Activated CD4-positive, alpha-beta memory T cell treated with anti-CD3 and anti-CD28 coated beads for 36 hours (primary cell): ENCODE data around the gene ARF6. TPM values are rescaled to one million over a fixed set of nuclear protein-coding genes. Genes with fewer than 3 reads are reported as not detected.
"Not testable (repeated sequence)": the region's sequence is repeated elsewhere in the genome, so short reads cannot be mapped to it uniquely, and the experiment has no call there.

Experiments
- CTCF ChIA-PET: fragments of 350-600 bp; sonication (Branson Sonifier 250); formaldehyde crosslinking; loops from one replicate; lab custom pipeline; 2021; ENCODE audit warnings: antibody characterized with exemption, inconsistent platforms; lab: Charles Lee
- POLR2A ChIA-PET: fragments of 350-600 bp; sonication (Branson Sonifier 250); formaldehyde crosslinking; loops from one replicate; lab custom pipeline; 2021; ENCODE audit warnings: antibody characterized with exemption; lab: Charles Lee
- DNase-seq: peaks from one replicate; pipeline ENCODE4 v3.0.0-alpha.2; 2020
- H3K27ac Mint-ChIP-seq: one replicate; pipeline ENCODE4 v1.8.0; 2021; ENCODE audit warnings: mixed read lengths
- H3K27me3 Mint-ChIP-seq: one replicate; pipeline ENCODE4 v1.8.0; 2021; ENCODE audit warnings: mixed read lengths
- H3K36me3 Mint-ChIP-seq: one replicate; pipeline ENCODE4 v1.8.0; 2021; ENCODE audit warnings: mixed read lengths
- H3K4me1 Mint-ChIP-seq: one replicate; pipeline ENCODE4 v1.8.0; 2021; ENCODE audit warnings: low read depth, mixed read lengths
- H3K4me3 Mint-ChIP-seq: one replicate; pipeline ENCODE4 v1.8.0; 2021; ENCODE audit warnings: mild to moderate bottlenecking, mixed read lengths
- H3K9me3 Mint-ChIP-seq: one replicate; pipeline ENCODE4 v1.8.0; 2021; ENCODE audit warnings: mixed read lengths
- intact Hi-C: fragments of 100-400 bp; cut with micrococcal nuclease; formaldehyde crosslinking; loops from one replicate; pipeline ENCODE4 v1.15.1; 2023
- total RNA-seq, 2 experiments: library from RNA; stranded (reverse); gene quantifications; one replicate each; pipeline ENCODE4 v1.2.3, GENCODE V29; 2021

The ARF6 gene
- total RNA-seq, 2 experiments from 2014 or later: 198 to 202 TPM

DNA sequence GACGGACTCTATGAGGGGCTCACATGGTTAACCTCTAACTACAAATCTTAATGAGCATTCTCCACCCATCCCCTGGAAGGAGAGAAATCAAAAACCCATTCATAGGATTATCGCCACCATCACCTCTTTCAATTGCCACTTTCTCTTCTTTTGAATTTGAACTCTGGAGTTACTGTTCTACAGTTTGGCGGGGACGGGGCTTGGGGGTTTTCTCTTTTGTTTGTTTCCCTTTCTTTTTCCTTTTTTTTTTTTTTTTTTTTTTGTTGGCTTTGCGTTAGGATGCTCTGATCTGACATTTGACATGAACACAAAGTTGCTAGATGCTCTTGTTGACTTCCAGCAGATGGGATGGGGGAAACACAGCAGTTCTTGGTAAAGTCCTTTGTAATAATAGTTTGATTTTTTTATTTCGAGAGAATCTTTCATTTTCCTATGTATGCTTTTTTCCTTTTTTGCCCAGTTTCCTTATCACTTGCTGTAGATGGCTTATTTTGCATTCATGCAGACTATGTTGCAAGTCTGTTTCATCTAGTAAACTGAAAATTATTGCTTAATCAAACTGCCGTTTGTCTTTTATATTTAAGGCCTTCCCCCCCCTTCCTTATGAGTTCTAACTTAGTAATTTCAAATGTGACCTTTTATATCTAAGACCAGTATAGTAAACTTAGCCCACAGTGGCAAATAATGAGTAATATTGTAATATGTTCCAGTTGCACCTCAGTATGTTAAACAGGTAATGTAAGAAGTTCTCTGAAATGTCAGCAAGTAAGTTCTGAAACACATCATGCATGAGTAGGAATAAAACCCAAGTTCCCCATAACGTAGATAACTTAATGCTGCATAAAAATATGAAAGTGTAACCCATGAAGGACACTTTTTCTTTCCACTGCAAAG lies 1.6 kb downstream of the ARF6 start:
- intact Hi-C loops: loop anchor here (1.0 kb wide), 6 partner anchors 77 to 427 kb away; no protein-coding TSS in a partner anchor
- peak overlapping the region; percentile 93 for H3K27ac Mint-ChIP-seq
- not testable (repeated sequence) for DNase-seq, H3K27me3 Mint-ChIP-seq, H3K9me3 Mint-ChIP-seq
- POLR2A ChIA-PET: interaction anchor here (0.7 to 4.3 kb wide), 14 partner anchors 27 to 188 kb away, joined by 3 to 93 read pairs (median 24); partner anchors contain the start of gene NEMF
- H3K4me1 Mint-ChIP-seq: peaks cover 26% of the 10 kb centered on the region
- peaks cover 58% of the 10 kb centered on the region for H3K36me3 Mint-ChIP-seq
- CTCF ChIA-PET: interaction anchor here (1.4 to 1.8 kb wide), 2 partner anchors 105 to 168 kb away, joined by 4 to 7 read pairs; no protein-coding TSS in a partner anchor
- H3K4me3 Mint-ChIP-seq: peak overlapping the region; percentile 90

GRCh38 chr14:49895480-49895879 lies 2.6 kb downstream of the ARF6 start:
- Mint-ChIP-seq H3K4me1 (peaks cover 31% of the 10 kb centered on the region), H3K36me3 (peaks cover 58% of the 10 kb centered on the region), H3K4me3 (peak overlapping the region; percentile 90), H3K27ac (peak overlapping the region; percentile 93), H3K9me3 (no peaks in the 10 kb centered on the region), H3K27me3 (no peaks in the 10 kb centered on the region)
- ChIA-PET CTCF (interaction anchor here (1.1 to 1.8 kb wide), 7 partner anchors 27 to 167 kb away, joined by 4 to 7 read pairs (median 5); no protein-coding TSS in a partner anchor), POLR2A (interaction anchor here (0.6 to 1.9 kb wide), 21 partner anchors 16 to 261 kb away, joined by 3 to 93 read pairs (median 4); partner anchors contain the start of gene NEMF)
- intact Hi-C loops: loop anchor here (1.0 kb wide), 2 partner anchors 76 to 89 kb away; no protein-coding TSS in a partner anchor
- no peak for DNase-seq

GRCh38 chr14:49896272-49896671 lies 3.4 kb downstream of the ARF6 start:
- not testable (repeated sequence) for DNase-seq, H3K9me3 Mint-ChIP-seq, H3K27me3 Mint-ChIP-seq
- Mint-ChIP-seq H3K4me1 (peaks cover 30% of the 10 kb centered on the region), H3K4me3 (peak overlapping the region; percentile 90), H3K27ac (peak overlapping the region; percentile 93), H3K36me3 (peaks cover 58% of the 10 kb centered on the region)
- ChIA-PET CTCF (interaction anchor here (1.1 to 1.8 kb wide), 7 partner anchors 28 to 166 kb away, joined by 4 to 7 read pairs (median 5); no protein-coding TSS in a partner anchor), POLR2A (interaction anchor here (0.6 to 1.9 kb wide), 18 partner anchors 17 to 264 kb away, joined by 3 to 93 read pairs (median 4); partner anchors contain the start of gene NEMF)
- intact Hi-C loops: loop anchor here (2.0 kb wide), 1 partner anchor 627 kb away; no protein-coding TSS in a partner anchor

DNA sequence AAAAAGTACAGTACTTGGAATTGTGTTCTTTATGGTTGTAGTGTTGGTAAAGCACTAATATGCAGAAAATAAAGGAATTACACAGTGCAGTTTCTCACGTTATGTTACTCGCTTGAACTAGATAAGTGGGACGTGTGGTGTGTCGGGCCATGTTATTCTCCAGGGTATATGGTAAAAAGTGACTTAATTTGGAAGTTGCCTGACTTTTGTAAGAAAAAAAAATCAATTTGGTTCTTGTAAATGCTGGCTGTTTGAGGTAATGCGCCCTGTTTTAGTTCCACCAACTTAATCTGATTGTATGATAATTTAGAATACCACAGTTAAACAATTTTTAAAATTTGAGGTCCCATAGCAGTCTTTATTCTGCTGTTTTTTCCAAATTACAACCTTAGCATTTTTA lies 4.1 kb downstream of the ARF6 start:
- Mint-ChIP-seq H3K4me3 (peak overlapping the region; percentile 90), H3K27me3 (no peaks in the 10 kb centered on the region), H3K4me1 (peaks cover 29% of the 10 kb centered on the region), H3K9me3 (no peaks in the 10 kb centered on the region), H3K36me3 (peaks cover 57% of the 10 kb centered on the region), H3K27ac (peak overlapping the region; percentile 93)
- ChIA-PET POLR2A (interaction anchor here (1.2 to 1.4 kb wide), 9 partner anchors 11 to 273 kb away, joined by 3 to 33 read pairs (median 10); no protein-coding TSS in a partner anchor), CTCF (interaction anchor here (0.9 to 1.0 kb wide), 2 partner anchors 103 to 106 kb away, joined by 3 read pairs; no protein-coding TSS in a partner anchor)
- intact Hi-C loops: loop anchor here (2.0 kb wide), 1 partner anchor 626 kb away; no protein-coding TSS in a partner anchor
- no peak for DNase-seq

GRCh38 chr14:49897414-49897813 lies 4.5 kb downstream of the ARF6 start:
- Mint-ChIP-seq H3K4me1 (peaks cover 28% of the 10 kb centered on the region), H3K27ac (peak overlapping the region; percentile 93), H3K9me3 (no peaks in the 10 kb centered on the region), H3K4me3 (peak overlapping the region; percentile 90), H3K27me3 (no peaks in the 10 kb centered on the region), H3K36me3 (peaks cover 53% of the 10 kb centered on the region)
- DNase-seq: no peak
- ChIA-PET POLR2A (interaction anchor here (0.9 to 1.4 kb wide), 13 partner anchors 11 to 273 kb away, joined by 3 to 33 read pairs (median 5); partner anchors contain the start of gene NEMF), CTCF (interaction anchor here (0.8 to 1.0 kb wide), 3 partner anchors 103 to 190 kb away, joined by 3 to 4 read pairs (median 3); no protein-coding TSS in a partner anchor)
- intact Hi-C loops: loop anchor here (2.0 kb wide), 1 partner anchor 625 kb away; no protein-coding TSS in a partner anchor

DNA sequence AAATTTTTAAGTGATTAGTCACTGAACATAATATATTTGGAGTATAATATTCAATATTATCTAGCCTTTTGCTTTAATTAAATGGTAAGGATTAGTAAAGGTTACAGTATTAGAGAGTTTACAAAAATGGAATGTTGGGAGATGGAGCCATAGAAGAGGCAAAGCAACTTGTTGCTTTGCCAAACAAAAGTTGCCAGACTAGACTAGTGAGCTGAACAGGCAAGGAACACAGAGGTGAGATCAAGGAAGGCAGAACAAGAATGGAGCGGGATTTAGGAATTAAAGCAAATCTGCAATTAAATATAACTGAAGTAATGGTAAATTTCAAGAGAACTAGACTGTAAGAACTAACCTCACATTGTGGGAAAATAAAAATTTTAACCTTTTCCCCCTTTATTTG lies 5.1 kb downstream of the ARF6 start:
- ChIA-PET POLR2A (interaction anchor here (0.9 to 1.4 kb wide), 13 partner anchors 10 to 274 kb away, joined by 3 to 33 read pairs (median 5); partner anchors contain the start of gene NEMF), CTCF (interaction anchor here (0.8 to 1.0 kb wide), 3 partner anchors 102 to 190 kb away, joined by 3 to 4 read pairs (median 3); no protein-coding TSS in a partner anchor)
- Mint-ChIP-seq H3K4me1 (peaks cover 29% of the 10 kb centered on the region), H3K4me3 (peak overlapping the region; percentile 75), H3K9me3 (no peaks in the 10 kb centered on the region), H3K27ac (peak overlapping the region; percentile 93), H3K36me3 (peaks cover 49% of the 10 kb centered on the region), H3K27me3 (no peaks in the 10 kb centered on the region)
- intact Hi-C loops: loop anchor here (2.0 kb wide), 2 partner anchors 49 to 625 kb away; no protein-coding TSS in a partner anchor
- DNase-seq: no peak

DNA sequence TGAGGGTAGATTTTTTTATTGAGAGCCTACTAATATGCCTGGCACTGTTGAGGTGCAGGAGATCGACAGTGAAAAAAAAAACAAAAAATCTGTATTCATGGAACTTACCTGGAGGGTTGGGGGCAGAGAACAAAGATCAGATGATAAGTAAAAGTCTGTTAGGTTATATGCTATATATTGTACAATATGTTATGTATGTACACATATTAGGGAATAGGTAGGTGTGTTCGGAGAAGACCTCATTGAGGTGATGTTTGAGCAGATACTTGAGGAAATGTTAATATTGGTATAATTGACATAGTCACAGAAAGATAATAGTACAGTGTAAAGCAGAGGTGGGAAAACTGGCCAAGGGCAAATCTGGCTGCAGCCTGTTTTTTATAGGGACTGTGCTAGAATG lies 5.6 kb downstream of the ARF6 start:
- H3K4me1 Mint-ChIP-seq: peaks cover 30% of the 10 kb centered on the region
- ChIA-PET POLR2A (interaction anchor here (0.6 to 2.4 kb wide), 26 partner anchors 10 to 278 kb away, joined by 3 to 78 read pairs (median 7); partner anchors contain the start of genes DNAAF2, MGAT2, NEMF and RPL36AL), CTCF (interaction anchor here (0.6 to 2.2 kb wide), 4 partner anchors 19 to 78 kb away, joined by 3 to 9 read pairs (median 8); no protein-coding TSS in a partner anchor)
- no peaks in the 10 kb centered on the region for H3K9me3 Mint-ChIP-seq
- intact Hi-C loops: loop anchor here (2.0 kb wide), 1 partner anchor 48 kb away; no protein-coding TSS in a partner anchor
- DNase-seq: no peak
- H3K36me3 Mint-ChIP-seq: peaks cover 47% of the 10 kb centered on the region
- peak overlapping the region; percentile 75 for H3K4me3 Mint-ChIP-seq
- peak overlapping the region; percentile 93 for H3K27ac Mint-ChIP-seq
- no peaks in the 10 kb centered on the region for H3K27me3 Mint-ChIP-seq

- peaks cover 24% of the 10 kb centered on the region for H3K36me3 Mint-ChIP-seq
- CTCF ChIA-PET: interaction anchor here (1.2 to 2.2 kb wide), 4 partner anchors 36 to 206 kb away, joined by 3 to 14 read pairs (median 8); no protein-coding TSS in a partner anchor
- peaks cover 28% of the 10 kb centered on the region for H3K4me1 Mint-ChIP-seq
- POLR2A ChIA-PET: interaction anchor here (2.2 to 2.4 kb wide), 4 partner anchors 61 to 181 kb away, joined by 6 to 78 read pairs (median 30); no protein-coding TSS in a partner anchor
- intact Hi-C loops: no loop called here
- no peaks in the 10 kb centered on the region for H3K27me3 Mint-ChIP-seq
- H3K27ac Mint-ChIP-seq: no peak overlapping the region
- DNase-seq: no peak
- no peaks in the 10 kb centered on the region for H3K9me3 Mint-ChIP-seq
- no peak overlapping the region for H3K4me3 Mint-ChIP-seq
These were observed 8.1 kb downstream of the ARF6 start for GRCh38 chr14:49900973-49901372.

- intact Hi-C loops, H3K27ac Mint-ChIP-seq, H3K27me3 Mint-ChIP-seq, H3K4me3 Mint-ChIP-seq, H3K9me3 Mint-ChIP-seq: not testable (repeated sequence)
- peak; percentile 43 for DNase-seq
- Mint-ChIP-seq H3K36me3 (peaks cover 12% of the 10 kb centered on the region), H3K4me1 (peaks cover 34% of the 10 kb centered on the region)
- POLR2A ChIA-PET: interaction anchor here (0.6 kb wide), 4 partner anchors 44 to 160 kb away, joined by 3 to 6 read pairs (median 3); no protein-coding TSS in a partner anchor
- CTCF ChIA-PET: interaction anchor here (0.6 kb wide), 2 partner anchors 70 to 254 kb away, joined by 3 to 6 read pairs; no protein-coding TSS in a partner anchor
These were observed 9.9 kb downstream of the ARF6 start for GRCh38 chr14:49902679-49903246.

GRCh38 chr14:49904270-49904669 lies 11.4 kb downstream of the ARF6 start:
- POLR2A ChIA-PET: interaction anchor here (0.9 to 1.0 kb wide), 2 partner anchors 52 to 67 kb away, joined by 3 to 4 read pairs; partner anchors contain the start of gene NEMF

More at GRCh38 chr14:49904270-49904669, 11.4 kb downstream of the ARF6 start:
- peaks cover 2% of the 10 kb centered on the region for H3K36me3 Mint-ChIP-seq
- H3K4me1 Mint-ChIP-seq: peaks cover 34% of the 10 kb centered on the region
- no peak overlapping the region for H3K27ac Mint-ChIP-seq
- H3K9me3 Mint-ChIP-seq: no peaks in the 10 kb centered on the region
- no peak overlapping the region for H3K4me3 Mint-ChIP-seq
- H3K27me3 Mint-ChIP-seq: no peaks in the 10 kb centered on the region
- CTCF ChIA-PET: no interaction called here
- intact Hi-C loops: no loop called here
- DNase-seq: no peak
